Central memory CD8-positive, alpha-beta T cell (primary cell): Measurements from ENCODE around the gene DSP.

Experiments
- ATAC-seq: fragments of 150-1000 bp; cut with Tn5 transposase; replicated peaks from 2 replicates; pipeline ENCODE4 v1.10.0; 2022; ENCODE audit warnings: mild to moderate bottlenecking, moderate FRiP score, moderate number of reproducible peaks; ENCODE audit not compliant: poor library complexity, severe bottlenecking; ENCODE audit errors: extremely low read depth
- DNase-seq, 2 donors: peaks; one replicate each; pipeline ENCODE4 v3.0.0; 2021; ENCODE audit warnings: low spot score in 2 of 2
- H3K27ac Mint-ChIP-seq: one replicate; pipeline ENCODE4 v1.8.0; 2022; ENCODE audit warnings: low read depth, mild to moderate bottlenecking, moderate library complexity, mixed read lengths
- H3K27me3 Mint-ChIP-seq: one replicate; pipeline ENCODE4 v1.8.0; 2022; ENCODE audit warnings: mixed read lengths
- H3K36me3 Mint-ChIP-seq: one replicate; pipeline ENCODE4 v1.8.0; 2022; ENCODE audit warnings: mild to moderate bottlenecking, moderate library complexity, mixed read lengths; ENCODE audit not compliant: insufficient read depth
- H3K4me1 Mint-ChIP-seq: one replicate; pipeline ENCODE4 v1.8.0; 2022; ENCODE audit warnings: mixed read lengths
- H3K4me3 Mint-ChIP-seq: one replicate; pipeline ENCODE4 v1.8.0; 2022; ENCODE audit warnings: mild to moderate bottlenecking, moderate library complexity, mixed read lengths
- H3K9me3 Mint-ChIP-seq: one replicate; pipeline ENCODE4 v1.8.0; 2022; ENCODE audit warnings: mixed read lengths

Gene DSP

GRCh38 chr6:7542065-7542873, 798 bp downstream of the DSP start:
- H3K27me3 Mint-ChIP-seq: peaks cover 94% of the 10 kb centered on the region
- DNase-seq: no peak
- ATAC-seq: no peak
- H3K4me3 Mint-ChIP-seq: peak overlapping the region; percentile 70
- no peaks in the 10 kb centered on the region for H3K9me3 Mint-ChIP-seq
- H3K4me1 Mint-ChIP-seq: peaks cover 5% of the 10 kb centered on the region
- H3K27ac Mint-ChIP-seq: no peak overlapping the region
- H3K36me3 Mint-ChIP-seq: peaks cover 2% of the 10 kb centered on the region

- peaks cover 2% of the 10 kb centered on the region for H3K36me3 Mint-ChIP-seq
- H3K9me3 Mint-ChIP-seq: no peaks in the 10 kb centered on the region
- peak overlapping the region; percentile 70 for H3K4me3 Mint-ChIP-seq
- DNase-seq (no peak), ATAC-seq (no peak)
- H3K4me1 Mint-ChIP-seq: peaks cover 5% of the 10 kb centered on the region
- no peak overlapping the region for H3K27ac Mint-ChIP-seq
- peaks cover 94% of the 10 kb centered on the region for H3K27me3 Mint-ChIP-seq
Measured at GRCh38 chr6:7542874-7543624, 1.6 kb downstream of the DSP start.

DNA sequence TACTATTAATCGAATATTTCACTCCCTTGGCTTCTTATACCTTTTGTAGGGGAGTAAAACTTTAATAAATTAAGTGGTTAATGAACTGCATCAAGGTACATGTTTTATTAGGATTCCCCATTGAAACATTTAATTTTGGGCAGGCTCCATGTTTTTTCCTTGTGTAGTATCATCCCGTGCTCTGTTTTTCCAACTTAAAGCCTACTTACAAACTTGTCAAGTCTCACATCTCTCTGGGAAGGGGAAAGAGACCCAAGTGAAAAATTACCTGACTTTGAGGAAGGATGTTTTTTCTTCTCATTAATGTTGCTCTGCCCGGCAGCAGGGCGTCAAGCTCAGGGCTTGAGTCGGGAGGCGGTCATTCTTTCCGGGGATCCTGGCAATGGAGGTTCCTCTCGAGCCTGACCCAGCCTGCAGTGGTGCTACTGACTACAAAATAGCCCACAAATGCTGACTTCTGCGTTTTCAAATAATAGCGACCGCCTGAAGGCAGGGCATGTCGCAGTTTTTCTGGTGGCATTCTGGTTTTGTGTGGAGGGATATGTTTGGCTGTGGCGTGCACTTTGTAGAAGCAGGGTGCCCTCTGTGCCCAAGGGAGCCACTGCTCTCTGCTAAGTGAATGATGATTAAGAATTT, 2.4 kb downstream of the DSP start:
- H3K4me1 Mint-ChIP-seq: peaks cover 5% of the 10 kb centered on the region
- ATAC-seq: no peak

DNA sequence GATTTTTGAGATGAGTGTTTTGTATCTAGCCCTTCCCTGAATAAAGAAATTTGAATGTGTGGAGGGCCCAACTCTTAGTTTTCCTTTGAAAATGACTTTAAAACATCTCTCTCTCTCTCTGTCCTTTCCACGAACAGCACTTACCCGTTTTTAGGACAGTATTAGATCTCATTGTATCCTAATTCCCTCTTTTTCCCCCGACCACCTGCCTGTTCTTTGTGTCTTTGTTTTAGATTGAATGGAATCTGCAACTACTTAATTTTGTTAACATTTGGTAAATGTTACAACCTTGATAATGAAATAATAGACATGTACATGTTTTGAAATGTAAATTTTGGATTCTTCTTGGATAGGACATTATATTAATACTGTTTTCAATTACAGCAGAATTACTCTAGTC, 3.1 kb downstream of the DSP start:
- Mint-ChIP-seq H3K27me3 (peaks cover 91% of the 10 kb centered on the region), H3K27ac (no peak overlapping the region), H3K9me3 (no peaks in the 10 kb centered on the region), H3K36me3 (peaks cover 2% of the 10 kb centered on the region), H3K4me1 (peaks cover 5% of the 10 kb centered on the region), H3K4me3 (no peak overlapping the region)
- no peak for ATAC-seq
- no peak for DNase-seq

More for the DNA sequence above, 2.4 kb downstream of the DSP start:
- Mint-ChIP-seq H3K4me3 (no peak overlapping the region), H3K27me3 (peaks cover 93% of the 10 kb centered on the region), H3K36me3 (peaks cover 2% of the 10 kb centered on the region), H3K9me3 (no peaks in the 10 kb centered on the region), H3K27ac (no peak overlapping the region)
- no peak for DNase-seq

DNA sequence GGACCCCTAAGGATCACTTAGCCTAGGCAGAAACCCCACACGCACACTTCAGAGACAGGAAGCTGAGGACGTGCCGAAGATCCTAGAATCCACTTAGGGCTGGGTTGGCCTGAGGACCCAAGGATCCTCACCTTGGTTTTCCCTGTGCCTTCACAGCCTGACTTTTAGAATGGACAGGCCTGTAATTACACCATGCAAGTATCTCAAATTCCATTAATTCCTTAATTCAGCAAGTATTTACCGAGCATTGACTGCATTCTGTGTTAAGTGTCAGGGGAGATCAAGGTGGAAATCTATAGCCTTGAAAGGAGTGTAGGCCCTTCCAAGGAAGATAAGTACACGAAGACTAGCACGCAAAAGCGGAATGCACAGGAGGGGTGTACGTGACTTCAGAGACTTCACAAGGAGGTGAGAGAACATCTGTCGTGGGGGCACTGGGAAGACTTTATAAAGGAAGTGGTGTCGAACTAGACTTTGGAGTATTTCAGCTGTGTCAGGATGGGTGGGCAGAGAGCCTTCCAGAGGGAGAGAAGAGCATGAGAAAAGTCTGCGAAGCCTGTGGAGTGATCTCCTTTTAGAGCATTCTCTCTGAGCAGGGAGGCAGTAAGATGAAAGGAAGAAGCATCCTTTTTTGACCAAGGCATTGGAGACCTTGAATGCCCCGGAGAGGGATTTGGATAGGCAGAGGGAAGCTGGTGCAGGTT, 4.0 kb downstream of the DSP start:
- ATAC-seq (no peak), DNase-seq (no peak)
- peaks cover 82% of the 10 kb centered on the region for H3K27me3 Mint-ChIP-seq
- no peaks in the 10 kb centered on the region for H3K9me3 Mint-ChIP-seq
- H3K27ac Mint-ChIP-seq: no peak overlapping the region
- H3K36me3 Mint-ChIP-seq: peaks cover 2% of the 10 kb centered on the region
- peaks cover 5% of the 10 kb centered on the region for H3K4me1 Mint-ChIP-seq
- H3K4me3 Mint-ChIP-seq: no peak overlapping the region

- DNase-seq (no peak), ATAC-seq (no peak)
- H3K27me3 Mint-ChIP-seq: peaks cover 77% of the 10 kb centered on the region
- peaks cover 2% of the 10 kb centered on the region for H3K36me3 Mint-ChIP-seq
- H3K27ac Mint-ChIP-seq: no peak overlapping the region
- no peaks in the 10 kb centered on the region for H3K9me3 Mint-ChIP-seq
- no peak overlapping the region for H3K4me3 Mint-ChIP-seq
- peaks cover 5% of the 10 kb centered on the region for H3K4me1 Mint-ChIP-seq
Measured at GRCh38 chr6:7546020-7546369, 4.5 kb downstream of the DSP start.

GRCh38 chr6:7546383-7546782, 4.9 kb downstream of the DSP start:
- no peaks in the 10 kb centered on the region for H3K9me3 Mint-ChIP-seq
- DNase-seq (no peak), ATAC-seq (no peak)
- no peak overlapping the region for H3K4me3 Mint-ChIP-seq
- H3K36me3 Mint-ChIP-seq: peaks cover 2% of the 10 kb centered on the region
- H3K4me1 Mint-ChIP-seq: peaks cover 5% of the 10 kb centered on the region
- no peak overlapping the region for H3K27ac Mint-ChIP-seq
- peaks cover 77% of the 10 kb centered on the region for H3K27me3 Mint-ChIP-seq

GRCh38 chr6:7546896-7547295, 5.4 kb downstream of the DSP start:
- Mint-ChIP-seq H3K9me3 (no peaks in the 10 kb centered on the region), H3K27ac (no peak overlapping the region), H3K27me3 (peaks cover 77% of the 10 kb centered on the region), H3K4me3 (no peak overlapping the region), H3K4me1 (peaks cover under 1% of the 10 kb centered on the region), H3K36me3 (peaks cover 2% of the 10 kb centered on the region)
- ATAC-seq: no peak
- no peak for DNase-seq

DNA sequence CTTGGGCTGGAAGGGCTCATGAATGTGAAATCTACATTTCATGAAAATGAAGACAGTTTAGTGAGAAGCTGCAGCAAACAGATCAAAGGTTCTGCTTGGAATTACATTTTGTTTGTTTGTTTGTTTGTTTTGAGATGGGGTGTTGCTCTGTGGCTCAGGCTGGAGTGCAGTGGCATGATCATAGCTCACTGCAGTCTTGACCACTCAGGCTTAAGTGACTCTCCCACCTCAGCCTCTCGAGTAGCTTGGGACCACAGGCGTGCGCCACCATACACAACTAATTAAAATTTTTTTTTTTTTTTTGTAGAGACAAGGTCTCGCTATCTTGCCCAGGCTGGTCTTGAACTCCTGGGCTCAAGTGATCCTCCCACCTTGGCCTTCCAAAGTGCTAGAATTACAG, 5.8 kb downstream of the DSP start:
- Mint-ChIP-seq H3K27ac (no peak overlapping the region), H3K36me3 (peaks cover 2% of the 10 kb centered on the region), H3K9me3 (no peaks in the 10 kb centered on the region), H3K4me3 (no peak overlapping the region), H3K27me3 (peaks cover 76% of the 10 kb centered on the region), H3K4me1 (no peaks in the 10 kb centered on the region)
- ATAC-seq: no peak
- no peak for DNase-seq

DNA sequence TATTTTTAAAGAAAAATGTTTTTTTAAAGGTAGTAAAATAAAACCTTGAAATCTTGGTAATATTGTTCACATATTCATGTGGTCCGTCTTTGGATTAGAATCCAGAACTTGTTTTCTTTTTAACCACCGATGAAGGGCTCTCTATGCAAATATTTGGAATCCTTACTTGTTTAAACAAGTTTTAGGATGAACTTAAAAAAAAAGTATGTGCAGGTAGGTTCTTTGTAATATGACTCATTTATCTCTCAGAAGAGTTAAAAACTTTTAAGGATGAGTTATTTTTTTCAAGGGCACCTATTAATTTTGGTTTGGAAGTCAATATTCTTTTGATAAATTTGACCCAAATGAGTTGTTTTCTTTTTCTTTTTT, 8.9 kb downstream of the DSP start:
- Mint-ChIP-seq H3K4me3 (no peak overlapping the region), H3K27me3 (peaks cover 74% of the 10 kb centered on the region), H3K36me3 (no peaks in the 10 kb centered on the region), H3K9me3 (no peaks in the 10 kb centered on the region), H3K4me1 (no peaks in the 10 kb centered on the region), H3K27ac (no peak overlapping the region)
- no peak for ATAC-seq
- no peak for DNase-seq

GRCh38 chr6:7554533-7555275, 13.2 kb downstream of the DSP start:
- no peaks in the 10 kb centered on the region for H3K4me1 Mint-ChIP-seq
- no peak overlapping the region for H3K4me3 Mint-ChIP-seq
- H3K27ac Mint-ChIP-seq: no peak overlapping the region
- no peak for ATAC-seq
- H3K36me3 Mint-ChIP-seq: no peaks in the 10 kb centered on the region
- H3K27me3 Mint-ChIP-seq: peaks cover 66% of the 10 kb centered on the region
- H3K9me3 Mint-ChIP-seq: no peaks in the 10 kb centered on the region
- DNase-seq: no peak

DNA sequence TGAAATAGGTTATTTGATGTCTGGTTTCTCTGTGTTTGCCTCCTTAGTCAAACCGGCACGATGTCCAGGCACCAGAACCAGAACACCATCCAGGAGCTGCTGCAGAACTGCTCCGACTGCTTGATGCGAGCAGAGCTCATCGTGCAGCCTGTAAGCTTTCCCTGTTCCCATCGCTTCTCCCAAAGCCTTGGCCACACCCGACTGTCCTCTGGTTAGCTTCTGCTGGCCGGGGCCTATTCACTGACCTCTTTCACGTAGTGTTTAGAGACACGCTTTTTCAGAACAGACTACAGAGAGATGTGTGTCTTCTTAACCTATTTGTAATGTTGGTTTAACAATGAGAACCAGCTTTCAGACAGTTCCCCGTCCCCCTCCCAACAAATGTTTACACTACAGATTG, 14.2 kb downstream of the DSP start:
- ATAC-seq (no peak), DNase-seq (no peak)
- Mint-ChIP-seq H3K4me1 (no peaks in the 10 kb centered on the region), H3K27ac (no peak overlapping the region), H3K36me3 (no peaks in the 10 kb centered on the region), H3K4me3 (no peak overlapping the region), H3K9me3 (no peaks in the 10 kb centered on the region), H3K27me3 (peaks cover 76% of the 10 kb centered on the region)
